SH-SY5Y (cell line): ENCODE data around the gene MCEMP1.

Experiments used
- GATA2 ChIP-seq: IDR thresholded peaks from 2 replicates; pipeline ENCODE4 v1.6.1; 2011; ENCODE audit warnings: mild to moderate bottlenecking, low read depth, low read length
- GATA3 ChIP-seq: IDR thresholded peaks from 2 replicates; pipeline ENCODE4 v1.6.1; 2011; ENCODE audit warnings: low read depth, mild to moderate bottlenecking, low read length, moderate library complexity

Gene MCEMP1

GRCh38 chr19:7706955-7707456 is 30.1 kb downstream of the MCEMP1 start:
- TF ChIP-seq GATA2, result no peak
- TF ChIP-seq GATA3, result no peak

DNA sequence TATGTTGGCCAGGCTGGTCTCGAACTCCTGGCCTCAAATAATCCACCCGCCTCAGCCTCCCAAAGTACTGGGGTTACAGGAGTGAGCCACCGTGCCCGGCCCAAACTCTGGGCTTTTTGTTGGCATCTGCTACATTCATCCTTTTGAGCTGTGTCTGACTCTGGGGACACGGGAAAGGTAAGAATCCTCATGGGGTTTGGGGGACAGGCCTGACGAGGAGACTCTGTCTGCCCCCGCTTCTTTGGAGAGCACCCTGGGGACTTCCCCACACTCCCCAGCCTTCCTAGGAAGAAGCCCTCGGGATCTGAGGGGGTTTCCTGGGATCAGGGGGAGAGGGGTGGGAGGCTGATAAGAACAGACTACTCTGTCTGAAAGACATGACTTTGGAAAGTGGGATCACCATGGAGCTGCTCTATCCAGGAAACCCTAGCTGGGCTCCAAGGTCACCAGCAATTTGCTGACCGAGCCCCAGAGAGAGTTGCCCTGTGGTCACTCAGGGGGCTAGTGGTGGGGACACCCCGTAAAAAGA is 33.1 kb downstream of the MCEMP1 start:
- TF ChIP-seq GATA2, result no peak
- TF ChIP-seq GATA3, result no peak

- no peak for TF ChIP-seq GATA3
- no peak for TF ChIP-seq GATA2
These were observed 33.7 kb downstream of the MCEMP1 start for GRCh38 chr19:7710616-7711015.

- no peak for TF ChIP-seq GATA2
- no peak for TF ChIP-seq GATA3
These were observed 38.8 kb downstream of the MCEMP1 start for GRCh38 chr19:7715671-7716070.

GRCh38 chr19:7716762-7717161 is 39.9 kb downstream of the MCEMP1 start:
- TF ChIP-seq GATA2 (no peak), GATA3 (no peak)

- TF ChIP-seq GATA3 (no peak), GATA2 (no peak)
These were observed 41.8 kb downstream of the MCEMP1 start for GRCh38 chr19:7718668-7719067.

DNA sequence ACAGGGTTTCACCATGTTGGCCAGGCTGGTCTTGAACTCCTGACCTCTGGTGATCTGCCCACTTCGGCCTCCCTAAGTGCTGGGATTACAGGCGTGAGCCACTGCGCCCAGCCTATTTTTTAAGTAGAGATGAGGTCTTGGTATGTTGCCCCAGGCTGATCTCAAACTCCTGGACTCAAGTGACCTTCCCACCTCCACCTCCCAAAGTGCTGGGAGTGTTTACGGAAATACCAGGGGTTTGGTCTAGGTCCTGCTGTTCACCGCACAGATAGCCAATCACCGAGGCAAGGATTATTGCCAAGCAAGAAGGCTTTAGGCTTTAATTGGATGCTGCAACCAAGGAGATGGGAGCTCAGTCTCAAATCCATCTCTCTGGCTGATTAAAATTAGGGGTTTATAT is 43.5 kb downstream of the MCEMP1 start:
- no peak for TF ChIP-seq GATA2

DNA sequence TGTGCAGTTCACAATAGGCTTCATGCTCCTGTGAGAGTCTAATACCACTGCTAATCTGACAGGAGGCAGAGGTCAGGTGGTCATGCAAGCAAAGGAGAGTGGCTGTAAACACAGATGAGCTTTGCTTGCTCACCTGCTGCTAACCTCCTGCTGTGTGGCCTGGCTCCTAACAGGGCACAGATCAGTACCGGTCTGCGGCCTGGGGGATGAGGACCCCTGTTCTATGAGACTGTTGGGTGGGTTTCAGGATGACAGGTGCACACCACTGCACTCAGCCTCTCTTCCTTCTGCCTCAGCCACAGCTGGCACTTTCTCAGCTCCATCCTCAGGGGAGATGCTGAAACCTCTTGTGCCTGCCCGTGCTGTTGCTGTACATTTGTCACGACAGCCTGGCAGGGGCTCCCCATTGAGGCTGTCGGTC is 45.4 kb downstream of the MCEMP1 start:
- no peak for TF ChIP-seq GATA3
- no peak for TF ChIP-seq GATA2

DNA sequence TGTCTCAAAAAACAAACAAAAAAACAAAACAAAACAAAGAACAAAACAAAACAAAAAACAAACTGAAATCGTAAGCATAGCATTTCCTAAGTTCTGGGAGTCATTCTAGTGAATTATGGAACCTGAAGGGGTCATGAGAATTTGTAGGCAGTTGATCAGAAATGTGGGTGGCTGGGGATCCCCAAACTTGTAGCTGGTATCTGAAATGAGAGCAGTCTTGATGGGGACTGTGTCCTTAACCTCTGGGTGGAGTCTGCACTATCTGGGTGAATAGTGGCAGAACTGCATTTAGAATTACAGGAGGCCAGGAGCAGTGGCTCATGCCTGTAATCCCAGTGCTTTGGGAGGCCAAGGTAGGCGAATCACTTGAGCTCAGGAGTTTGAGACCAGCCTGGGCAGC is 48.9 kb downstream of the MCEMP1 start:
- TF ChIP-seq GATA2 (no peak), GATA3 (no peak)

- TF ChIP-seq GATA3 (no peak), GATA2 (no peak)
These were observed 52.3 kb downstream of the MCEMP1 start for GRCh38 chr19:7729211-7729610.
